Measurements from ENCODE around the gene HPS4. TPM values are rescaled to one million over a fixed set of nuclear protein-coding genes. Genes with fewer than 3 reads are reported as not detected.

The HPS4 gene
- total RNA-seq, 1 donor from 2014 or later, result 25.2 TPM

GRCh38 chr22:26489447-26490036 lies 6.0 kb upstream of the HPS4 start:
- Histone ChIP-seq H4K20me1 (ENCODE audit: insufficient read depth, low read length) (no peaks in the 10 kb centered on the region), H3K9me3 (ENCODE audit: insufficient read depth, low read depth, low read length) (no peaks in the 10 kb centered on the region), H3K27ac (ENCODE audit: low read depth, low read length) (no peak overlapping the region), H3K27me3 (ENCODE audit: insufficient read depth, low read length) (no peaks in the 10 kb centered on the region), H3K9ac (ENCODE audit: low read length) (no peak overlapping the region), H3K4me3 (ENCODE audit: insufficient read depth, low read depth, low read length) (no peak overlapping the region), H3K36me3 (ENCODE audit: insufficient read depth, low read length) (peaks cover 64% of the 10 kb centered on the region), H3K4me1 (ENCODE audit: insufficient read depth, low read length) (peaks cover 20% of the 10 kb centered on the region), H3K79me2 (ENCODE audit: insufficient read depth, low read length) (peaks cover 44% of the 10 kb centered on the region), H2AFZ (ENCODE audit: low read depth, low read length) (no peak overlapping the region), H3K4me2 (ENCODE audit: low read length) (no peak overlapping the region)
- FAIRE-seq, result no peak
- peaks cover 35% of the 10 kb centered on the region for H3K36me3 Mint-ChIP-seq (ENCODE audit: low read depth, unreplicated experiment)
- no peaks in the 10 kb centered on the region for H3K9me3 Mint-ChIP-seq (ENCODE audit: unreplicated experiment)
- no peak overlapping the region for H3K27ac Mint-ChIP-seq (ENCODE audit: unreplicated experiment)
- H3K27me3 Mint-ChIP-seq (ENCODE audit: low read depth, unreplicated experiment), result no peaks in the 10 kb centered on the region
- H3K4me3 Mint-ChIP-seq (ENCODE audit: unreplicated experiment), result peak overlapping the region; percentile 21
- no peak for DNase-seq (ENCODE audit: low read depth)
- TF ChIP-seq CTCF (IDR thresholded peaks at IDR 0.05; ENCODE audit: insufficient read depth, low read depth, low read length) (no peak), EZH2 (IDR thresholded peaks at IDR 0.05; ENCODE audit: insufficient read depth, low read length) (no peak)
- peaks cover 24% of the 10 kb centered on the region for H3K4me1 Mint-ChIP-seq (ENCODE audit: low read depth, unreplicated experiment)

GRCh38 chr22:26487996-26488395 lies 4.4 kb upstream of the HPS4 start:
- DNase-seq (ENCODE audit: low read depth), result no peak
- Mint-ChIP-seq H3K27ac (ENCODE audit: unreplicated experiment) (no peak overlapping the region), H3K4me1 (ENCODE audit: low read depth, unreplicated experiment) (peaks cover 18% of the 10 kb centered on the region), H3K4me3 (ENCODE audit: unreplicated experiment) (no peak overlapping the region), H3K9me3 (ENCODE audit: unreplicated experiment) (no peaks in the 10 kb centered on the region), H3K36me3 (ENCODE audit: low read depth, unreplicated experiment) (peaks cover 20% of the 10 kb centered on the region), H3K27me3 (ENCODE audit: low read depth, unreplicated experiment) (no peaks in the 10 kb centered on the region)
- H3K9ac ChIP-seq (ENCODE audit: low read length), result no peak overlapping the region
- peaks cover 52% of the 10 kb centered on the region for H3K36me3 ChIP-seq (ENCODE audit: insufficient read depth, low read length)
- H2AFZ ChIP-seq (ENCODE audit: low read depth, low read length), result no peak overlapping the region
- H3K27ac ChIP-seq (ENCODE audit: low read depth, low read length), result no peak overlapping the region
- no peak for TF ChIP-seq CTCF (IDR thresholded peaks at IDR 0.05; ENCODE audit: insufficient read depth, low read depth, low read length)
- no peak for TF ChIP-seq EZH2 (IDR thresholded peaks at IDR 0.05; ENCODE audit: insufficient read depth, low read length)
- FAIRE-seq, result no peak
- no peaks in the 10 kb centered on the region for H4K20me1 ChIP-seq (ENCODE audit: insufficient read depth, low read length)
- H3K4me1 ChIP-seq (ENCODE audit: insufficient read depth, low read length), result peaks cover 14% of the 10 kb centered on the region
- no peak overlapping the region for H3K4me2 ChIP-seq (ENCODE audit: low read length)
- H3K79me2 ChIP-seq (ENCODE audit: insufficient read depth, low read length), result peaks cover 57% of the 10 kb centered on the region
- H3K27me3 ChIP-seq (ENCODE audit: insufficient read depth, low read length), result no peaks in the 10 kb centered on the region
- H3K9me3 ChIP-seq (ENCODE audit: insufficient read depth, low read depth, low read length), result no peaks in the 10 kb centered on the region
- no peak overlapping the region for H3K4me3 ChIP-seq (ENCODE audit: insufficient read depth, low read depth, low read length)

- Mint-ChIP-seq H3K9me3 (ENCODE audit: unreplicated experiment) (no peaks in the 10 kb centered on the region), H3K27me3 (ENCODE audit: low read depth, unreplicated experiment) (no peaks in the 10 kb centered on the region), H3K36me3 (ENCODE audit: low read depth, unreplicated experiment) (peaks cover 14% of the 10 kb centered on the region), H3K27ac (ENCODE audit: unreplicated experiment) (no peak overlapping the region), H3K4me3 (ENCODE audit: unreplicated experiment) (no peak overlapping the region), H3K4me1 (ENCODE audit: low read depth, unreplicated experiment) (peaks cover 31% of the 10 kb centered on the region)
- no peaks in the 10 kb centered on the region for H3K27me3 ChIP-seq (ENCODE audit: insufficient read depth, low read length)
- no peak for DNase-seq (ENCODE audit: low read depth)
- peaks cover 20% of the 10 kb centered on the region for H3K4me1 ChIP-seq (ENCODE audit: insufficient read depth, low read length)
- no peaks in the 10 kb centered on the region for H4K20me1 ChIP-seq (ENCODE audit: insufficient read depth, low read length)
- TF ChIP-seq EZH2 (IDR thresholded peaks at IDR 0.05; ENCODE audit: insufficient read depth, low read length), result no peak
- TF ChIP-seq CTCF (IDR thresholded peaks at IDR 0.05; ENCODE audit: insufficient read depth, low read depth, low read length), result no peak
- peaks cover 37% of the 10 kb centered on the region for H3K36me3 ChIP-seq (ENCODE audit: insufficient read depth, low read length)
- H3K9me3 ChIP-seq (ENCODE audit: insufficient read depth, low read depth, low read length), result no peaks in the 10 kb centered on the region
- H3K27ac ChIP-seq (ENCODE audit: low read depth, low read length), result no peak overlapping the region
- FAIRE-seq, result no peak
- no peak overlapping the region for H3K9ac ChIP-seq (ENCODE audit: low read length)
- no peak overlapping the region for H3K4me3 ChIP-seq (ENCODE audit: insufficient read depth, low read depth, low read length)
- peaks cover 59% of the 10 kb centered on the region for H3K79me2 ChIP-seq (ENCODE audit: insufficient read depth, low read length)
- H3K4me2 ChIP-seq (ENCODE audit: low read length), result no peak overlapping the region
- H2AFZ ChIP-seq (ENCODE audit: low read depth, low read length), result no peak overlapping the region
These were observed 2.8 kb upstream of the HPS4 start for GRCh38 chr22:26486394-26486793.
